Body of pancreas (tissue), 4 donors: Measurements from ENCODE around the gene NES.

Experiments
- CTCF ChIP-seq, 7 experiments: fragments of 450-650 bp in 4 of 7; fragments of 200-600 bp in 3 of 7; sonication (generic) in 3 of 7; IDR thresholded peaks; one replicate each; pipeline ENCODE4 v1.5.1; 2016 to 2019; ENCODE audit warnings: antibody characterized with exemption in 7 of 7
- POLR2A ChIP-seq, 3 donors: fragments of 450-650 bp; IDR thresholded peaks; one replicate each; pipeline ENCODE4 v1.6.1; 2016; ENCODE audit warnings: antibody characterized with exemption in 3 of 3, mild to moderate bottlenecking in 2 of 3

DNA sequence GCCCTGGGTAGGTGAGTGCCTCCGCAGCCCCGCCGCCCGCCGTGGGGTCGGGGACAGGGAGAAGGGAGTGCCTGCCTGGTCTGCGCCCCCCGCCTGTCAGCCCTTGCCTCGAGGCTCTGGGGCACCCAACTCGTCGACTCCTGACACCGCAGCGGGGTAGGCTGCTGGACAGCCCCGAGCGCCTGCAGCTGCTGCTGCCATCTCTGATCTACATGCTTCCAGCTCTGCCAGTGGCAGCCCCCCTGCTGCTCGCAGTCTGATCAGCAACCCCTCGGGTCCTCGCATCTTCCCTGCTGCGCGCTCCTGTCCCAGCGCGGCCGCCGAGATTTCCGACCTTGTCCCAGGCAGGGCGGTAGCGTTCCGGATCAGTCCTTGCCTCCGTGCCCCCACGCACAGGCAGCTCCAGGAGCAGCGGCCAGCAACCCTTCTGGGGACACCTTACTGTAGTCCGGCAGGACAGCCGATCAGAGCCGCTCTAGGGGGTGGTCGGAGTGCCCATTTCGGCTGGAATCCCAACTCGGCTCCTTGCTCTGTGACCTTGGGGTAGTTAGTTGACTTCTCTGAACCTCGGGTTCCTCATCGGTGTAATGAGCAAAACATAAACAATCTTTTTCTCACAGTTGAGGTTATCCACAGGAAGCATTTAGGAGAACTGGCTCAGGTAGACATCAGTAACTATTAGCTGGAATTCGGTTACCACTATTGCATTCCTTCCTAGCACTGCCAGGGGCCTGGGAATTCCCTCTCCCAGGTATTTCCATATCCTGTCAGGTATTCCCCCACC is 34.8 kb downstream of the NES start:
- TF ChIP-seq CTCF (IDR thresholded peaks at IDR 0.05) (no peak), POLR2A (IDR thresholded peaks at IDR 0.05) (no peak)
